ENCODE results near the gene MAPK10. TPM values are rescaled to one million over a fixed set of nuclear protein-coding genes. Genes with fewer than 3 reads are reported as not detected.

MAPK10 gene
- total RNA-seq, 1 experiment from 2014 or later = 4.7 TPM

- WGBS (ENCODE audit: extremely low coverage, insufficient read length, low lambda C conversion rate) = no CpG with 5 or more reads among the region's 1 CpG
- H3K27ac Mint-ChIP-seq = 0 out of 7 replicates have a peak overlapping the region, but pooled peaks of 1 of the 3 experiments have one; percentile 58
- no peak overlapping the region for H2AFZ ChIP-seq (ENCODE audit: low read length)
Measured at GRCh38 chr4:86389664-86390063, 29.8 kb upstream of the MAPK10 start.

More at GRCh38 chr4:86389664-86390063, 29.8 kb upstream of the MAPK10 start:
- Histone ChIP-seq H2BK20ac (ENCODE audit: low read depth, low read length, poor library complexity, severe bottlenecking) (no peak overlapping the region), H2AK5ac (ENCODE audit: insufficient read length, low read length) (no peak overlapping the region), H4K5ac (ENCODE audit: insufficient read length, low read depth, low read length) (no peak overlapping the region), H2BK12ac (ENCODE audit: insufficient read length, low read depth, low read length) (no peak overlapping the region), H3T11ph (ENCODE audit: low read length) (no peak overlapping the region), H3K27me3 (ENCODE audit: insufficient read depth, low read length) (no peaks in the 10 kb centered on the region), H3K18ac (ENCODE audit: insufficient read length, low read depth, low read length) (no peak overlapping the region), H3K27ac (ENCODE audit: insufficient read length, low read depth, low read length) (no peak overlapping the region), H4K8ac (replicated peaks; ENCODE audit: insufficient read length, low read depth, low read length) (no peak overlapping the region), H3K4ac (ENCODE audit: low read depth, low read length) (no peak overlapping the region), H3K4me1 (ENCODE audit: insufficient read depth, low read length) (no peaks in the 10 kb centered on the region; the same call in 1 of the 2 replicates), H3K23ac (ENCODE audit: insufficient read length, low read depth, low read length) (no peak overlapping the region), H2BK15ac (ENCODE audit: low read depth, low read length) (no peak overlapping the region), H3K14ac (ENCODE audit: insufficient read depth, low read length) (no peak overlapping the region), H4K20me1 (ENCODE audit: control insufficient read depth, insufficient read depth, insufficient read length) (no peaks in the 10 kb centered on the region), H2BK5ac (ENCODE audit: insufficient read length, low read length) (no peak overlapping the region), H2BK120ac (ENCODE audit: low read depth, low read length, poor library complexity, severe bottlenecking) (no peak overlapping the region), H3K9me3 (ENCODE audit: control insufficient read depth, low read depth, low read length) (no peaks in the 10 kb centered on the region), H3K23me2 (ENCODE audit: insufficient read length, low read depth, low read length, poor library complexity, severe bottlenecking) (no peaks in the 10 kb centered on the region), H3K56ac (ENCODE audit: insufficient read length, low read depth, low read length) (no peak overlapping the region), H3K79me1 (ENCODE audit: insufficient read depth, low read depth, low read length, poor library complexity, severe bottlenecking) (no peaks in the 10 kb centered on the region), H3K79me2 (ENCODE audit: insufficient read depth, low read length) (no peaks in the 10 kb centered on the region), H3K4me2 (ENCODE audit: insufficient read depth, insufficient read length, low read length) (no peak overlapping the region), H3K9ac (ENCODE audit: extremely low read depth, insufficient read length, low read length) (no peak overlapping the region), H4K91ac (ENCODE audit: insufficient read length, low read depth, low read length) (no peak overlapping the region)
- no peaks in the 10 kb centered on the region for H3K9me3 Mint-ChIP-seq
- H3K4me3 Mint-ChIP-seq = no peak overlapping the region
- H3K36me3 Mint-ChIP-seq (ENCODE audit: insufficient read depth in 1 of 3, low read depth in 3 of 3) = no peaks in the 10 kb centered on the region; a peak in 1 of 7 replicates
- no peaks in the 10 kb centered on the region for H3K27me3 Mint-ChIP-seq (ENCODE audit: low read depth)
- DNase-seq = no peak
- TF ChIP-seq, protein P1, sequence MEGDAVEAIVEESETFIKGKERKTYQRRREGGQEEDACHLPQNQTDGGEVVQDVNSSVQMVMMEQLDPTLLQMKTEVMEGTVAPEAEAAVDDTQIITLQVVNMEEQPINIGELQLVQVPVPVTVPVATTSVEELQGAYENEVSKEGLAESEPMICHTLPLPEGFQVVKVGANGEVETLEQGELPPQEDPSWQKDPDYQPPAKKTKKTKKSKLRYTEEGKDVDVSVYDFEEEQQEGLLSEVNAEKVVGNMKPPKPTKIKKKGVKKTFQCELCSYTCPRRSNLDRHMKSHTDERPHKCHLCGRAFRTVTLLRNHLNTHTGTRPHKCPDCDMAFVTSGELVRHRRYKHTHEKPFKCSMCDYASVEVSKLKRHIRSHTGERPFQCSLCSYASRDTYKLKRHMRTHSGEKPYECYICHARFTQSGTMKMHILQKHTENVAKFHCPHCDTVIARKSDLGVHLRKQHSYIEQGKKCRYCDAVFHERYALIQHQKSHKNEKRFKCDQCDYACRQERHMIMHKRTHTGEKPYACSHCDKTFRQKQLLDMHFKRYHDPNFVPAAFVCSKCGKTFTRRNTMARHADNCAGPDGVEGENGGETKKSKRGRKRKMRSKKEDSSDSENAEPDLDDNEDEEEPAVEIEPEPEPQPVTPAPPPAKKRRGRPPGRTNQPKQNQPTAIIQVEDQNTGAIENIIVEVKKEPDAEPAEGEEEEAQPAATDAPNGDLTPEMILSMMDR (conservative IDR thresholded peaks at IDR 0.05) = no peak
- H3K4me1 Mint-ChIP-seq = peaks cover 21 to 25% of the 10 kb centered on the region in 2 experiments
